H4 (cell line): ENCODE results near the gene QSOX1. TPM values are rescaled to one million over a fixed set of nuclear protein-coding genes. Genes with fewer than 3 reads are reported as not detected.

ENCODE experiments used
- DNase-seq: peaks from one replicate; pipeline ENCODE4 v3.0.0-alpha.2; 2015; ENCODE audit warnings: low spot score
- total RNA-seq: library from RNA; depleted of rRNA; stranded (reverse); fragments of >200 nt; shearing (Covaris generic); gene quantifications from 2 replicates; pipeline ENCODE4 v1.2.3, GENCODE V29; 2014

The QSOX1 gene
- total RNA-seq, 1 experiment from 2014 or later: 83.8 TPM

- DNase-seq: peak; percentile 58
Measured at GRCh38 chr1:180213401-180214170, 58.9 kb downstream of the QSOX1 start.

DNA sequence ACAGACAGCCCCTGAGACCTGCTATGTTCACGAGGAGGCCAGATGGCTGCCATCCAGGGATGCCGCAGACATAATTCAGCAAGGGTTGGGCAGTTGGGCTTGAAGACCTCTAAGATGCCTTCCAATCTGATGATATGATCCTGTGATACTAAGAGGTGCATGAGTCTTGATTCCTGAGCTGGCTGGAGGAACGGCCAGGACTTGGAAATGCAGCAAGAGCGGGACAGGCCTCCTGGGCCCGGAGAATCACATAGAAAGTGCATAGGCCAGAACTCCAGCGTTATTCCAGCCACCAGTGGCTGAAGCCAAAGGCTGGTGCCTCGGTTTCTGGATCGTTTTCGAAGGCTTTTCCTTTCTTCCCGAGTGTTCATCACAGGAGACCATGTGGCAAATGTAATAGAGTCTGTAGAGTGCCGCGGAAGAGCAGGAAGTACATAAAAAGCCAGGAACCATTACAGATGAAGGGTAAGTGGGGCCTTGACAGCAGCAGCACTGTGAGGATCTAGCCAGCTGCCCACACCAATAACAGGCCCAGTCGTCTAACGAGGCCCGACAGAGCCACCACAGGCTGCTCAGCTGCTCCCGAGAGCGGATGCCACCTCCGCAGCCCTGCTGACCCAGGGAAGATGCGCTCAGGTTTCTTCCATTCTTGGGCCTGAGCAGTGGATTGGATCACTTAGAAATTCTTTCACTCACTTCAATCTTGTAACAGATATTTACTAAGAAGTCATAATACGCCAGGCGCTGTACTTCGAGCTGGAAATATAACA lies 61.4 kb downstream of the QSOX1 start:
- no peak for DNase-seq

- DNase-seq: no peak
Measured at GRCh38 chr1:180217006-180217405, 62.3 kb downstream of the QSOX1 start.

DNA sequence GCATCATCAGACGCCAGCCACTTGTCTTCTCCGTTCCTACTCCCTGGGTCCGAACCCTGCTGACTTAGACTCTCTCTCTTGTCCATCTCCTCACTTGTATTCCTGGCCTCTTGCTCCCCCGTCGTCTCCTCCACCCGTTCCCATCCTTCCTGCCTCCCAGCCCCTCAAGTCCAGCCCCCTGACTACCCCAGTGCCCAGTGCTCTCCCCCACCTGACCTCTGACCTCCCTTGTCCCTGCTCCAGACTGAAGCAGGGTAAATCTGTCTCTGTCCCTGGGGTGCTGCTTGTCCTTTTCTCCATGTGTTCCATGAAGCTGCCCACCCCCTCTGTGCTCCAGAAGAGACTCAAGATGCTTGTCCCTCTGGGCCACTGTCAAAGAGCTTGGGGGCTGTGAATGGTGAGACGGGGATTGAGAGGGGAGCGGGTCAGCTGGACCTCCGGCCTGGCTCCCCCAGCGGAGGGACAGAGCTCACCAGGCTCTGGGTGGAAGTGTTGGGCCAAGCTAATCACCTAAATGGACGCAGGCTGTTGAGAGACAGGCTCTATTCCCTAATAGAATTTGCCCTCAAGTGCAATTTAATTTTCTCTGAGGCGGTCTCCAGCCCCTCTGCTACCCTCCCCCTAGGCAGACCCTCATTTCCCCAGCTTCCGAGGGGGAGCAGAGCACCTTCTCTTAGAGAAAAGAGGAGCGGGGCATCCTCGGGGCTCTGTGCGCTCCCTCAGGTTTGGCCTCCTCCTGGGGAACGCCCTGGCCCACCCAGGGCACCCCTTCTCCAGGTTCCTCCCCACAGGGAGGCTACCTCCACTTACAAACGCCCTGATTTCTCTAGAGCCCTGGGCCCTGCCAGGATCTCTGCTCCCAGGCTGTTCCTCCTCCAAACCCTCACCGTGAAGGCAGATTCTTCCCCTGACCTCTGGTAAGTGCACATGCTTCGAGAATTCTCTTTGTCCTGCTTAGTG lies 64.4 kb downstream of the QSOX1 start:
- no peak for DNase-seq

- DNase-seq: no peak
Measured at GRCh38 chr1:180219776-180220175, 65.1 kb downstream of the QSOX1 start.

DNA sequence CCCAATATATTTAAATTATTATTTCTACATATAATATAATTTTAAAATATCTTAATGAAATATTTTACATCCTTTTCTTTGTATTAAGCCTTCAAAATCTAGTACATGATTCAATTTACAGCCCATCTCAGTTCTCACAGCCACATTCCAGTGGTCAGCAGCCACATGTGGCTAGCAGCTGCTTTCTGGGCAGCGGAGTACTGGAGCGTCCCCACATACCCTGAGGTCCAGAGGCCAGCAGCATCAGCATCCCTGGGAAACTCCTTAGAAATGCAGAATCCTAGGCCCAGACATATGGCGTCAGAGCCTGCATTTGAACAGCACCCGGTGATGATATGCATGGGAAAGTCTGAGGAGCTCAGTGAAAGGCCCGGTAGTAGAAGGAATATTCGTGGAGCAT lies 66.8 kb downstream of the QSOX1 start:
- DNase-seq: no peak

- DNase-seq: no peak
Measured at GRCh38 chr1:180224902-180225301, 70.2 kb downstream of the QSOX1 start.

- no peak for DNase-seq
Measured at GRCh38 chr1:180225403-180225802, 70.7 kb downstream of the QSOX1 start.

GRCh38 chr1:180227861-180228647 lies 73.4 kb downstream of the QSOX1 start:
- DNase-seq: no peak

DNA sequence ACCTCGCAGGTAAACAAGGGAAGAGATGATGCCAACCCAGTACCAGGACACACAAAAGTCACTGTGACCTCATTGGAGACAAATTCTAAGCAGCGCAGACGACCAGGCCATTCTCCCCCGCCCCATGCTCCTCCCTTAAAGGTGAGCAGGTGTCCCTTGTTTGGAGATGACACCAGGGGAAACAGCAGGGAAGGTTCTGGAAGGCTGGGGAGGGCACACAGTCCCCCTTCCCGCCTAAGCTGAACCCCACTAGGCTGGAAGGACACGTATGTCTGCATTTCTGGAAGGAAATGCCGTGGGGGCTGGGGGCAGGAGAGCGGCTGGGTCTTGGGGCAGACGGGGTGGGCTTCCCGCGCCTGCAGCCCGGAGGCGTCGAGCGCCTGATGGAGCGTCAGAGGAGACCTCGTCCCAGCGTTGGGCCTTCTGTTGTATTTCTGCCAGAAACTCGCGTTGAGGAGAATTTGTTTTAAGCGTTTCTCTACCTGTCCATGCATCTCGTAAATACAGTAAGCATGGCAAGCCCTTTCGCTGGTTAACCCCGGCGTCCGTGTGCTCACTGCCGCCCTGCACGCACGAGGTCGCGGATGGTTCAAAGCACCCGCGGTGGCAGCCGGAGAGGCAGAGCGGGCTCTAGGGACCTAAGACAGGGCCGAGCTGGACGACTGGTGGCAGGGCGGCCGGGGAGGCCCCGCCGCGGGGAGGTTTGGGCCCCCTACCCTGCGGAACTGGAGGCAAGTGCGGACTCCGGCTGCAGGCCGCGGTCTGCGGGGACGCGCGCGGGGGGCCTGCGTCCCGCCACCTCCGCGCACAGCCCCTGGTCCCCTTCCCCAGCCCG lies 74.2 kb downstream of the QSOX1 start:
- no peak for DNase-seq

DNA sequence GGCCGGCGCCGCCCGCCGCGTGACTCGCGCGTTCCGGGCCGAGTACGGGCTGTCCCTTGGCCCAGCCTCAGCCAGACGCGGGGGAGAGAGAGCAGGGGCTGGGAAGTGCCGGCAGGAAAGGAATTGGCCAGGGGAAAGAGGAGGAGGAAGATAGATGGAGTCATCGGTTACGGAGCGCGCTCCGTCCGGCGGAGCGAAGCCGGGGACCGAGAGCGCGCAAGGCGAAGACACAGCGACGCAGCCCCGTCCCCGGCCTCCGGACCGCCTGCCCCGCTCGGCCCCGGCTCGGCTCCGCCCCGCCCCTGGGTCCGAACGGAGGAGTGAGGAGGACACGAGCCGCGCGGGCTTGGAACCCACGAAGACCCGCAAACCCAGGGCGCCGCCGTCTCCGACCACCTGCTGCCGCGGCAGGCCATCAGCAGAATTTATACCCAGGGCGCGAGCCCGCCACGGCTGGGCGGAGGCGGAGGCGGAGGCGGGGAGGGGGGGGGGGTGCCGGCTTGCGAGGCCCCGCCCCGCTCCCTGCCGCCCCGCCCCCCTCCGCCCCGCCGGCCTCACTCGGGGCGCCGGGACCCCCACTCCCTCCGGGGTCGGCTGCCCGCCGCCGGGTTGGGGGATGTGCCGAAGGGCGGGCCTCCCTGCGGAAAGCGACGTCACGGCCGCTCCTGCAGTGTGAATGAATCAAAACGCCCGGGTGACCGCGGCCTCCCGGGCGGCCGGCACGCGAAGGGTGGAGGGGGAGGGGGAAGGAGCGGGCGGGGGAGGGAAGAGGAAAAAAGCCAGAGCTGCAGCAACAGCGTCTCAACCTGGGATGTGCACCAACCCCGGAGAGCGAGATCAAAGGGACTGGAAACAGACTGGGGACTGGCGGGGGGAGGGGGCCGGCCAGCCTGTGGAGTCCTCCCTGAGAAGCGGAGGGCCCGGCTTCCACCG lies 75.1 kb downstream of the QSOX1 start, which contains the start of gene LHX4:
Gene LHX4 (plus strand): TSS at position 782 of the 933 bp plus-strand sequence. CDS start 266 bp downstream, outside the sequence.
- peak; percentile 37 for DNase-seq

DNA sequence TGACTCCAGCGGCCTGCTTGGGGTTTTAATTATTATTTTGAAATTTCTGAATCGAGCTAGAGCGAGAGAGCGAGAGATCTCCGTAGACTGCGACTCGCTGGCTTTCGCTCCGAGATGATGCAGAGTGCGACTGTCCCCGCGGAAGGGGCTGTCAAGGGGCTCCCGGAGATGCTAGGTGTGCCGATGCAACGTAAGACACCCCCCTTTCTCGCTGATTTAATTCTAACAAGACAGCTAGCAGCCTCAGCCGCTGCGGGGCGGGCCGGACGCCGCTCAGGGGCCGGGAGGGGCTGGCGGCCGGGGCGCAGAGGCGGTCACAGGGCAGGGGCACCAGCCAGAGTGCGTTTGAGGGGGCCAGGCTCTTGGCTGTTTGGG lies 75.7 kb downstream of the QSOX1 start:
- no peak for DNase-seq

GRCh38 chr1:180230791-180231505 lies 76.3 kb downstream of the QSOX1 start:
- no peak for DNase-seq

DNA sequence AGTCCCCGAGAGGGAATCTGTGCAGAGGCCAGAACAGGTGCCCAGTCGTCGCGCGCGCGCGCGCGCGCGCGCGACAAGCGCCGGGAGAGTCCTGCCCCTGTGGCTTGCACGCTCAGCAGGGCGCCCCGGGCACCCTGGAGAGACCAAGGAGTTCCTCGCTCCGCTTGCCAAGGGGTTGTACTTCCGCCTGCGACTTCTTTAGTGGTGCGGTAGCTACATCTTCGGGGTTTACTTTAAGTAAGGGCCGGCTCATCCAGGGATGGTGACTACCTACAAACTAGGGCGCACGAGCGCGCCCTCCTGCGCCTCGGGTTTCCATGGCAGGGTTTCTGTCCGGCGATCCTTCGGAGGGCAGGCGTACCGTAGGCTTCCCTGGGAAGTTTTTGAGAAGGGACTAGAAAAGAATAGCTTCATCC lies 76.8 kb downstream of the QSOX1 start:
- DNase-seq: peak; percentile 50

DNA sequence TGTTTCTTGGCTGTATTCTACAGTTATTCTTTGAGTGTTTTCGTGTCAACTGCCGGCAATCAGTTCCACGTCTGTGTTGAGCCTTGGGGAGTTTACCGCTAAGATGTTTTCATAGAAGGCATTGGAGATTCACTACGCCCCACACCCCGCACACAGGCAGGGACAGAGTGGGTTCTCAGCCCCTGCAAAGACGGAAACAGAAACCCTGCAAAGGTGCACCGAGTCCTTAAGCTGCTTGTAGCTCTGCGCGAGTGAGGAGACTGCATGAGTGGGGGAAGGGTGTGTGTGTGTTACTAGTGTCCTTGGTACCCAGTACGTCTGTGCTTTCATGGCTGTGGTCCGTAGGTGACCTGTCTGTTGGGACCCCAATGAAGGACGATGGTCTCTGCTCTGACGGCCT lies 77.3 kb downstream of the QSOX1 start:
- DNase-seq: no peak

DNA sequence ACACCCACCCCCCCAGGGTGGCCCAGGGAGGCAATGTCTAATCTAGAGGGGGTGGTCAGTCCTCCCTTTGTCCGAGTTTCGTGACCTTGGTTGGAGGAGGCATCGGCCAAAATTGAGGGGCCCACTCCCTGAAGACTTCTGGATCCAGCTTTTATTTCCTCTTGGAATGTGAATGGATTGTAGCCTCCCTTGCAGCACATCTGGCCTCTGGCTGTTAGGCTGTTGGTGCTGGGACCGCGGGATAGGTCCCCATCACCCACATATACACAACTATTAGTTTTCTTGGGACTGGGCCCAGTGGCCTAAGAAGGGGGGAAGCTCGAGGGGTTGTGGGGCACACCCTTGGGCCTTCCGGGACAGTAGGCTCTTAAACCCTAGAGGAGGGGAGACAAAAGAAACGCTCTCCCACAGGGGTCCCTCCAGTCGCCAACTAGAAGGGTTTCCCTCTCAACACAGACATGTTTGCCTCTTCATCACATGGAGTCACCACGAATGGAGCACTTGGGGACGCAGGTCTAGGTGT lies 77.9 kb downstream of the QSOX1 start:
- DNase-seq: no peak

- no peak for DNase-seq
Measured at GRCh38 chr1:180233191-180234011, 78.7 kb downstream of the QSOX1 start.
